Measurements from ENCODE around the gene OR7C2.
"Not testable (repeated sequence)": the region's sequence is repeated elsewhere in the genome, so short reads cannot be mapped to it uniquely, and the experiment has no call there.

The OR7C2 gene

DNA sequence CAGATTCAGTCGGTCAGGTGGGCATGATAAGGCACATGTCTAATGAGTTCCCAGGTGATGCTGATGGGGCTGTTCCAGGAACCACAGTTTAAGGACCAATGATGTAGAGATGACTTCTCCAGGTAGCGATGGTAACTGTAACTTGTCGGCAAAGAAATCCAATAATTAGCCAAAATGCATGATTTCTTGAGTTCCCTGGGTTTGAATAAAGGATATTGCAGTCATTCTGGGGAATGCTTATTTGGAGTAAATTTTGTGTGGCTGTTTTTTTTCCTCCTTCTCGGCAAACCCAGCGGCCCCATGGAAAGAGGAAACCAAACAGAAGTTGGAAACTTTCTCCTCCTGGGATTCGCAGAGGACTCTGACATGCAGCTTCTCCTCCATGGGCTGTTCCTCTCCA is at the start of gene OR7C2:
TSS of gene OR7C2 (plus strand) at position 301 of the 400 bp plus-strand sequence. CDS start at position 301, 0 bp downstream.
- no peak for DNase-seq

DNA sequence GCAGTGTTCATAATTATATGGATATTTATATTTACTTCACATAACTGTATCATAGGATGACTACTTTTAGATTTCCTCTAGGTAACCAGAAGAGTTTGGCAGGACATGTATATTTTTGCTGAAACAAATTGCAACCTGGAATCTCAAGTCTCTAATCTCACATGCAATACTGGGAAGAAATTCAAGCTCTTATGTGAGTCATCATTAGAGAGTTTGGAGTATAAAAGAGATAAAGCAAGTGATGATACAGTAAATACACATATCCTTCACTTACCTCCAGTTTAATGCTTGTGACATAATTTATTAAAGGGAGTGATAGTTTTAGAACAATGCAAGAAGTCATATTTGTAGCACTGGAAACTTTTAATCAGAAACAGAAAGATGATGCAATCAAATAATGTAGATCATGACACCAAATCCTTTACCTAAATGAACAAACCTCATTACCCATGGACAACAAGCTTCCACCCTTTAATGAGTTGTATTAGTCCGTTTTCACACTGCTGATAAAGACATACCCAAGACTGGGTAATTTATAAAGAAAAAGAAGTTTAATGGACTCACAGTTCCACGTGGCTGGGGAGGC is 39.5 kb upstream of the OR7C2 start:
- DNase-seq, result no peak

DNA sequence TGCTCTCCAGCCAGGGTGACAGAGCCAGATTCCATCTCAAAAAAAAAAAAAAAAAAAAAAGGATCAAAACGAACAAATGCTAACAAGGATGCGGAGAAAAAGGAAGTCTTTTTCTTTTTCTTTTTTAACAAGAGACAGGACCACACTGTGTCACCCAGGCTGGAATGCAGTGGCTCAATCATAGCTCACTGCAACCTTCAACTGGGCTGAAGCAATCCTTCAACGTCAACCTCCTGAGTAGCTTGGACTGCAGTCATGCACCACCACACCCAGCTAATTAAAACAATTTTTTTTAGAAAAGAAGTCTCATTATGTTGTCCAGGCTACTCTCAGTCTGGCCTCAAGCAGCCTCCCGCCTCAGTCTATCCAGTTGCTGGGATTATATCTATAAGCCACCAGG is 34.6 kb upstream of the OR7C2 start:
- no peak for DNase-seq

DNA sequence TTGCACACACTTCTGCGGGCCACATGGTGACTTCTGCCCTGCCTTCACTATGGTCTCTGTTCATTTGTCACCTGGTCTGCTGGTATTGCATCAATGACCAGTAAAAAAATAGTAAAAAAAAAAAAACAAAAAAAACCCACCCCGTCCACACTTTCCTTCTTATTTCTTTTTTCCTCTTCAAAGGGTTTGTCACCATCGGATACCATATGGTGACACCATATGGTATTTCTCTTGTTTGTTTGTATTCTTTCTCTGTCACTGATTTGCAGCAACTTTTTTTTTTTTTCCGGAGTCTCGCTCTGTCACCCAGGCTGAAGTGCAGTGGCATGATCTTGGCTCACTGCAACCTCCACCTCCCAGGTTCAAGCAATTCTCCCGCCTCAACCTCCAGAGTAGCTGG is 26.2 kb upstream of the OR7C2 start:
- DNase-seq, result no peak

DNA sequence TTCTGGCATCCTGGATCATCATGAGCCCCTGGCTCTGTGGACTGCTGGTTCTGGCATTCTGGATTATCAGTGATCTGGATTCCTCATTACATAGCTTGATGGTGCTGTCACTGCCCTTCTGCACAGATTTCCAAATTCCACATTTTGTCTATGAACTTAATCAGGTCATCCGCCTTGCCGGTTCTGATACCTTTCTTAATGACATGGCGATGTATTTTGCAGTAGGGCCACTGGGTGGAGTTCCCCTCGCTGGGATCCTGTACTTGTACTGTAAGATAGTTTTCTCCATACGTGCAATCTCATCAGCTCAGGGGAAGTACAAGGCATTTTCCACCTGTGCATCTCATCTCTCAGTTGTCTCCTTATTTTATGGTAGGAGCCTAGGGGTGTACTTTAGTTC is 24.4 kb upstream of the OR7C2 start:
- DNase-seq, result no peak

DNA sequence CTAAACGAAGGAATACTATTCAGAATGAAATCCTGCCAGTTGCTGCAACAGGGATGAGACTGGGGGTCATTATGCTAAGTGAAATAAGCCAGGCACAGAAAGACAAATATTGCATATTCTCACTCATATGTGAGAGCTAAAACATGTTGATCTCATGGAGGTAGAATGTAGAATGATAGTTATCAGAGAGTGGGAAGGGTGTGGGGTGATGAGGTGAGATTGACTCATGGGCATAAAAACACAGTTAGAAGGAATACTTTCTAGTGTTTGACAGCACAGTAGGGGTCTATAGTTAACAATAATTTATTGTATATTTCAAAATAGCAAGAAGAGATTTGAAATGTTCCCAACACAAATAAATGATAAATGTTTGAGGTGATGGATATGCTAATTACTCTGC is 7.8 kb upstream of the OR7C2 start:
- no peak for DNase-seq

DNA sequence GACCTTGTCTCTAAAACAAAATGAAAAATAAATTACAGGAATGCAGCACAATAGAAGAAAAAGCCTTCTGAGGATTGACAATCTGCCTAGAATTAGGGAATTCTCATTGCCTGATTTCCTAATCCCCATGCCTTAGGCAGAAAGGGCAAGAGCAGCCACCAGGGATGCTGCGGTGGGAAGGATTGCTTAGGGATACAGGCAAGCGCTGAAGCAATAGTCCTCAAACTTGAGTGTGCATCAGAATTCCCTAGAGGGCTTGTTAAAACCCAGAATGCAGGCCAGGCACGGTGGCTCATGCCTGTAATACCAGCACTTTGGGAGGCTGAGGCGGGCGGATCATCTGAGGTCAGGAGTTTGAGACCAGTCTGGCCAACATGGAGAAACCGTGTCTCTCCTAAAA is 1.0 kb upstream of the OR7C2 start:
- no peak for DNase-seq

DNA sequence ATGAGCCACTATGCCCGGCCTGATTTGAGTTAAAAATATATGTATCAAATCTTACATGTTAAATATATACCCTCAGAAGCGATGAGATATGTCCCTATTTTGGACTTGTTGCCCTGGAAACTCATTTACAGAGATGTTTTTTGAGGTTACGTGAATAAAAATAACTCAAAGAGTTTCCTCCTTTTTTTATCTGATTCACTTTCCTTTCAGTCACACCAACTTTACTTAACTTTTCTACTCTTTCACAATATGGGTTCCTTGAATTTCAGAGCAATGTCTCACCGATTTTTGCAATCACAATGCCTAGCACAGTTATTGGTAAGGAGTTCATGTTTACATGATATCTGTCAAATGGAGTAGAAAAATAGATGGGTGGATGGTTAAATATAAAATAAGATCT is 2.3 kb downstream of the OR7C2 start:
- DNase-seq, result no peak

DNA sequence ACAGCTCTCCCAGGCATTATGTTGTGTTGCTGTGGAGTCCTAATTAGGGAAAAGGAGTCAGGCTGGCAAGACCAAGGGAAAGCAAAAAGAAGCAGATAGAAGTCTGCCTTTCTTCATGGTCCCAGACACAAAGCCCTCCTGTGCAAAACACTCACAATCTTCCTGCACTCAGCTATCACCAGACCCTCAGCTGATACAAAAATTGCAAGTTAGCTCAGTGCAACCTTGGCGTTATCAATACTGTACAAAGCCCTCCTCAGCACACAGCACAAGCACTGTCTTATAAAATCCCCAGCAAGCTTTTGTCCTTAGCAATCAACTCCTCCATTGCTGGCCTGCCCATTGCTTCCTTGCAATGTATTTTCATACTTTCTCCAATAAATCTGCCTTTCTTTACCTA is 3.2 kb downstream of the OR7C2 start:
- no peak for DNase-seq

DNA sequence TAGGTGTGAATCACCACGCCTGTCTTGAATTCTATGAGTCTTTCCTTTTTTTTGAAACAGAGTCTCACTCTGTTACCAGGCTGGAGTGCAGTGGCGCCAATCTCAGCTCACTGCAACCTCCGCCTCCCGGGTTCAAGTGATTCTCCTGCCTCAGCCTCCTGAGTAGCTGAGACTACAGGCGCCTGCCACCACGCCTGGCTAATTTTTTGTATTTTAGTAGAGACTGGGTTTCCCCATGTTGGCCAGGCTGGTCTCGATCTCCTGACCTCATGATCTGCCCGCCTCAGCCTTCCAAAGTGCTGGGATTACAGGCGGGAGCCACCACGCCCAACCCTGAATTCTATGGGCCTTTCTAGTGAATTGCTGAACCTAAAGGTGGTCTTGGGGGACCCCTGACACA is 8.1 kb downstream of the OR7C2 start:
- not testable (repeated sequence) for DNase-seq

DNA sequence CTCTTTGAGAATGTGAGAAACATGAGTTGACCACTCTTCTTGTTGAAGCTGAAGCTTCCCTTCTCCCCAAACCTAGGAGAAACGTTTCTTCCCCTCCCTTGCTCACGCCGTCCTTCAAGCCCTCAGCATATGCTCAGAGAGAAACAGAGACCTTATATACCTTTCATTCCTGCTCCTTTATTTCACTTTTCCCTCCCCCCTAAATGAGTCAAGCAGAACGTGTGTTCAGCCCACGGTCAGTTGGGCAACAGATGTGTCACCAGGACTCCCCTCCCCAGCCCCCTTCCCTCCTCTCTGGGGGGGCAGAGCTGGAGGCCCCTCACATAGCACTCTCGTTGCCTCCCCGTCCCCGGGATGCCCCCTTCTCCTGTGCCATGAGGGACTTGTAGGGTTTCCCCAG is 8.6 kb downstream of the OR7C2 start:
- DNase-seq, result no peak

DNA sequence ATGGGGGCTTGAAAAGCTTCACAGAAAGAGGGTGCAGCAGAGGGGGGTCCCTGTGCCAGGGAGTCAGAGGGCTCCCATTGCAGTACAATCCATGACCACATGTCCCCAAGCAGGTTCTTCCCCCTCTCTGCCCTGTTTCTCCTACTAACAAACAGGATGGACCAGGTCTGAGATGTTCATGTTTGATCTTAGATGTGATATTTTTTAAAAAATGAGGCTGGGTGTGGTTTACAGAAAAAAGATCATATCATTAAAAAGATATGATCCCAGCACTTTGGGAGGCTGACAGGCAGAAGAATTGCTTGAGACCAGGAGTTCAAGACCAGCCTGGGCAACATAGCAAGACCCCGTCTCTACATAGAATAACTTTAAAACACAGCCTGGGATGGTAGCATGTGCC is 9.1 kb downstream of the OR7C2 start:
- no peak for DNase-seq

DNA sequence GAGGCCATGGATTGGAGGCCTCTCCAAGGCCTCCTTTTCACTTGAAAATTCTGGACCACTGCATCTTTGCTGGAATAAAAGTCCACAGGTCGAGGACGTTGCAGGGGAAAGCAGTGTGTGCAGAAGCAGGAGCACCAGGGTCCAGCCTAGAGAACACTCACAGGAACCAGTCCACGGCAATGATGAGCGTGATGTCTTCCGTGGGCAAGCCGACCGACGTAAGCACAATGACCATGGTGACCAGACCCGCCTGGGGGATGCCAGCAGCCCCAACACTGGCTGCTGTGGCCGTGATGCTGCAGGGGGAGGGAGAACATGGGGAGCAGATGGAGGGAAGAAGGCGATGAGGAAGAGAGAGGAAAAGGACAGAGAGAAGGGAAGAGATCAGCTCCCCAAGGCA is 11.5 kb downstream of the OR7C2 start:
- no peak for DNase-seq

DNA sequence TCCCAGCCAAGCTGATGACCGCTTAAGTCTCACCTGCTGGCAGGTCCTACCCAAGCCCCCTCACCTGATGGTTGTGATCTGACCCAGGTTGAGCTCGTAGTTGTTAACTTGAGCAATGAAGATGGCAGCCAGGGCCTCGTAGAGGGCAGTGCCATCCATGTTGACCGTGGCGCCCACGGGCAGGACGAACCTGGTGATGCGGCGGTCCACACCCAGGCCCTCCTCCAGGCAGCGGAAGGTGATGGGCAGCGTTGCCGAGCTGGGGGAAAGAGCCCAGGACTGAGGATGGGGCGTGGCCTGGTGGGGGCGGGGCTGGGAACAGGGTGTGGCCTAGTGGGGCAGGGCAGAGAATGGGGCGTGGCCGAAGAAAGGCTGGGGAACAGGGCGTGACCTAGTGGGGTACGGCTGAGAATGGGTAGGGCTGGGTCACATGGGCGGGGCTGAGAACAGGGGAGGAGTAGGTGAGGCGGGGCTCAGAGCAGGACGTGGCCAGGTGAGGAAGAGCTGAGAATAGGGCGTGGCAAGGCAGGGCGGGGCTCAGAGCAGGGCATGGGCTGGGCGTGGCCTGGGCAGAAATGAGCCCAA is 12.9 kb downstream of the OR7C2 start:
- peak; percentile 11 for DNase-seq

DNA sequence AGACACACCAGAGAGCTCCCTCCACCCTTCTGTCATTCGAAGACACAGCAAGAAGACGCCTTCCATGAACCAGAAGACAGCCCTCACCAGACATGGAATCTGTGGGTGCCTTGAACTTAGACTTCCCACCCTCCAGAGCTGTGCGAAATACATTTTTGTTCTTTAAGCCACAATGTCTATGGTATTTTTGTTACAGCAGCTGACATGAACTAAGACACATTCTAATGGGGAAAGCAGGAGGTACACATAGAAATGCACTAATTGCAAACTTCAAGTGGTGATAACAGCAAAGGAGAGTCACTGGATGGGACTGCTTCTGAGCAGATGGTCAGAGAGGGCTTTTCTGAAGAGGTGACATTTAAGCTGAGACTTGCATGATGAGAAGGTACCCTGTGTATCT is 16.2 kb downstream of the OR7C2 start:
- DNase-seq, result no peak

DNA sequence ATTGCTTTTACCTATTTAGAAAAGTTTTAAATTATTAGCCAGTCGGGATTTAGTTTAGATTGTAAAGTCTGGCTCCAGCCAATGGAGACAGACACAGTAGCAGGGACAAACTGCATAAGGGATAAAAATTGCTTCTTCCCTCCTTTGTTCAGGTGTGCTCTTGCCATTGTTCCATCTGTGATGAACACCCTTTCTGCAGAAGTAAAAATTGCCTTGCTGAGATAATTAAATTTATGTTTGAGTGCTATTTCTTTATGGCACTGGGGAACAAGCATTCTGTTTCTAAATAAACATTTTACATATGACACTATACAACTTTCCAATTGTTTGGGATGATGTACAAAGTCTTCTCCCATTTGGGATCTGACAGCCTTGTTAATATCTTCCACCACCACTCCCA is 18.0 kb downstream of the OR7C2 start:
- DNase-seq, result no peak

DNA sequence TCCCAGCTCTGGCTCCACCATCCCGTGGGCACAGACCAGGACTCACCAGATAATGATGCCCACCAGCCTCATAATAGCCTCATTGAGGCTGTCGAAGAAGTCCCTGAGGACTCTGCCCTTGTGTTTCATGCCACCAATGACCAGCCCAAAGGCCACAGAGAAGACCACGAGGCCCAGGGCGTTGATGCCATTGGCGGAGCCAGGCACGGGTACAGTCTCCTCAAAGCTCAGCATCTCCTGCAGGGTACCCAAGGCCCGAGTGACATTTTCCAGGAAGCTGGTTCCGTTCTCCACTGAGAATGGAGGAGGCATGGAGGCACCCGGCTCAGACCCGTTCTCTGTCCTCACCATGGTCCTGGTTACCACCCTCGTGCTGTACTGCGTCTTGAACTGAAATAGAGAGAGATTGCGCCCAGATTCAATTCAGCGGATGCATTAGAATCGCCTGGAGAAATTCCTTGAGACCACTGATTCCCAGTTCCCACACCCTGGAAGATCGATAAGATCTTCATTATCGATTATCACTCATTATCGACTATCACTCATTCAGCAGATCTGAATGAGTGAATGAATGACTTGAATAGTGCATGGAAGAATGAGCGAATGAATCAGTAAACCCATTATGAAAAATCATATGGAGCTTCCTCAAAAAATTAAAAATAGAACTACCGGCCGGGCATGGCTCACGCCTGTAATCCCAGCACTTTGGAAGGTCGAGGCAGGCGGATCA is 20.8 kb downstream of the OR7C2 start:
- no peak for DNase-seq

DNA sequence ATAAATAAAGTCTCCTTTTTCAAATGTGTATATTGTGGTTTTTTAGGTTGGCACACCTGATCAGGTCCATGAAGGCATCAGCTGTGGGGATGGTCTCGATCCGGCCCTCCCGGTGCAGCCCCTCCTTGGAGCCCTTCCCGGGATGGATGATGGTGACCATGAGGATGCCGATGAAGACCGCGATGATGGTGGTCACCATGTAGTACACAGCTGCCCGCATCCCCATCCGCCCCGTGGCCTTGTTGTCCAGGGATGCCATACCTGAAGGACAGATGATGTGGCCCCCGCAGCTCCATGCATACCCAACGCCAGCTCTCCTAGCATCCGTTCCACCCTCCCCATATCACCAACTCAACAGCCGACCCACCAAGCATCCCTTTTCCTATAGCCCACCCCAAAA is 27.0 kb downstream of the OR7C2 start:
- no peak for DNase-seq

DNA sequence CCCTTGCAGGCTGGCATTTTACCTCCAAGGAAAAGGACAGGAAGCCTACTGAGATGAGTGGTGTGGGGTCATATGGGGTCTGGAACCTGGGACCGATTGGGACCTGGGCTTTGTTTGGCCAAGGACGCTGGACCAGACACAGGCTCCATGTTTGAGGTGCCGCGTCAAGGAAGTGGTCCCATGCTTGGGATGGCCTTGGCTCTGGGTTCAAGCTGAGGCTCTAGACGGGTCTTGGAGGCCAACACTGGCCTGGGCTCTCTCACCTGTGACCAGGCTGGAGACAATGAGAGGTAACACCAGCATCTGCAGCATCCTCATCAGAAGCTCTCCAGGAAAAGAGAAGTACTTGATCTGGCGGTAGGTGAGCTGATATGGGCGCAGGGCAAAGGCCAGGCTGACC is 30.2 kb downstream of the OR7C2 start:
- no peak for DNase-seq

DNA sequence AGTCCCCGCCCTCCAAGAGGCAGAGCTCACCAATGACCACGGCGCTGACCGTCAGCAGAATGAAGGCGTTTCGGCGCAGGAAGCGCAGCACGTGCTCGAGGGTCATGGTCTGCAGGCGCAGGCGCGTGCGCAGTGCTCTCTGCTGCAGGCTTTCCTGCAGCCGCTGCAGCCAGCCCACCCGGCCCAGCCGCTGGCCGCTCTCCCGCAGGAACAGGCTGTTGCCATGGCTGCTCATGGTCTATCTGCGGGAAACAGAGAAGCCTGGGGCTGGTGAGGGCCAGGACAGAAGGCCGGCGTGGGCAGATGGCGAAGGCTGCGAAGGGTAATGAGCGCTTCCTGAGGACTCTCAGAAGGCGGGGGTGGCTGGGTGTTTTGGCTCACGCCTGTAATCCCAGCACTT is 31.4 kb downstream of the OR7C2 start:
- DNase-seq, result no peak

DNA sequence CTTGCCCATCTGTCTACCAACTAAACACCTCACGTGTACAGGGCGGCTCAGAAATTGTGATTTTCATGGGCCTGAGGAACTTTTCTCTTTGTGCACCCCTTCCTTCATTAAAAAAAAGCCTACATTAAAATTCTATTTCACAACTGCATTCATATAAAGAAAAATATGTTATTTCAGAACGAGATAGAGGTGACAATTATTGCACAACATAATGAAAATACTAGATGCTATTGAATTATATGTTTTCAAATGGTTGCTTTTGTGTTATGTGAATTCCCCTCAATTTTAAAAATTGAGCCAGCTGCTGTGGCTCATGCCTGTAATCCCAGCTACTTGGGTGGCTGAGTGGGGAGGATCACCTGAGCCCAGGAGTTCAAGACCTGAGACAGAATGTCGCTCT is 33.2 kb downstream of the OR7C2 start:
- DNase-seq, result no peak

DNA sequence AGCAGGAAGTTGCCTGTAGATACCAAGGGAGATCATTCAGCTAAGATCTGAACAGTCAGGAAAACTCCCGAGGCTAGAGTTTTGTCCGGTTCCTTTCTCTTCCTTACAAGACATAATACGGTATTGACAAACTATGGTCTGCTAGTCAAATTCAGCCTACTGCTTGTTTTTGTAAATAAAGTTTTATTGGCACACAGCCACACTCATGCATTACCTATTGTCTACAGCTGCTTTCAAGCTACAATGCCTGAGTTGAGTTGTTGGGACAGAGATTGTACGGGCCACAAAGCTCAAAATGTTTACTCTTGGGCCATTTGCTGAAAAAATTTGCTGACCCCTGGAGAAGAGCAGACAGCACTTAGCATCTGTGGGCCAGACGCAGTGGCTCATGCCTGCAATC is 35.8 kb downstream of the OR7C2 start:
- DNase-seq, result no peak

DNA sequence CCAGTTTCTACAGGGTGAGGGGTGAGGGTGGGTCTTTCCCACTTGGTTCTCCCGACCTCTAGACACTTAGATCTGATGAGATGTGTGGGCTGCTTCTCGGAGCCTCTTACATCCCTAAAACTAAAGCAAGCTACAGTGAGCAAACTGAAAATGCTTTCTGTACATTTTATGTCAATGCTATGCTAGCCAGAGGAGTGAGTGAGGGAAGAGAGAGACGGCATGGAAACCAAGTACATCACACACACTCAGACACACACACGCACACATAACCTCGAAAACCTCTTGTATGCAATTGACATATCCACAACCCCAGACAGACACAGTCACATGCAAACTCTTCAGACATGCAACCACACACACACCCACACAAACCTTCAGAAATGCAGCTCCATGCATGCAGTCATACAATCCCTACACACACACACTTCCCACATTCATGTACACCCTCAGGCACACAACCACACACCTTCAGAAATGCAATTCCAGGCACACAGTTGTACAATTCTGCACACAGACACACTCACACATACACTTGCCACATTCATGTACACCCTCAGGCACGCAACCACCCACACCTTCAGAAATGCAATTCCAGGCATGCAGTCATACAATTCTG is 37.0 kb downstream of the OR7C2 start:
- no peak for DNase-seq
